K562 (cell line): ENCODE data around the gene MUC5AC. TPM values are rescaled to one million over a fixed set of nuclear protein-coding genes. Genes with fewer than 3 reads are reported as not detected.

Source experiments
- ATAC-seq: fragments of 200-7000 bp; cut with Tn5 transposase; 3 replicates; pipeline ENCODE4 v1.9.1; 2020; ENCODE audit warnings: moderate library complexity
- BruUV-seq: library from RNA; stranded (reverse); fragments of 400-500 nt; replicated peaks from 2 replicates; lab custom pipeline; 2021; lab: Mats Ljungman, UMichigan
- CTCF ChIA-PET: fragments of 300-600 bp; formaldehyde crosslinking; extraction: SDS; loops from one replicate; lab custom pipeline; 2021; ENCODE audit warnings: low intra/inter-chr PET ratio; lab: Yijun Ruan, JAX
- POLR2A ChIA-PET: fragments of 300-600, 350-650 bp; sonication (Branson Sonifier 250); formaldehyde crosslinking; extraction: SDS; loops from one replicate; lab custom pipeline; 2021; ENCODE audit warnings: antibody characterized with exemption, inconsistent platforms; lab: Yijun Ruan, JAX
- DNase-seq, 4 experiments: peaks; one replicate each; pipeline versions ENCODE4 v3.0.0 to v3.0.0-alpha.2; 2011 to 2018; ENCODE audit warnings: low spot score in 3 of 4, mixed read lengths in 3 of 4; ENCODE audit errors: extremely low read depth in 1 of 4
- FAIRE-seq: peaks from 2 replicates; lab custom pipeline; 2011; peaks lifted over from hg19 to GRCh38; lab: Jason Lieb, UNC
- H2AFZ ChIP-seq: 2 replicates; pipeline ENCODE4 v1.6.0; 2011; ENCODE audit warnings: low read depth, low read length, control low read depth, inconsistent platforms
- H3K27ac ChIP-seq: fragments of 200-600 bp; 3 replicates; pipeline ENCODE4 v1.8.0; 2011; ENCODE audit warnings: low read depth, mild to moderate bottlenecking, control low read depth, inconsistent platforms, low read length, moderate library complexity, mixed read lengths; ENCODE audit errors: extremely low read depth
- H3K27me3 ChIP-seq, 2 experiments: fragments of 300-600 bp in 1 of 2; 2 replicates in 1 of 2; 3 replicates in 1 of 2; pipeline versions ENCODE4 v1.6.0 to v1.8.0; 2011; ENCODE audit warnings: inconsistent platforms in 2 of 2, low read length in 2 of 2, mild to moderate bottlenecking in 1 of 2, mixed read lengths in 1 of 2, moderate library complexity in 1 of 2; ENCODE audit not compliant: control insufficient read depth in 2 of 2, insufficient read depth in 2 of 2
- H3K36me3 ChIP-seq: fragments of 300-600 bp; 3 replicates; pipeline ENCODE4 v1.8.0; 2011; ENCODE audit warnings: mild to moderate bottlenecking, low read length, inconsistent platforms; ENCODE audit not compliant: control insufficient read depth, insufficient read depth
- H3K4me1 ChIP-seq, 2 experiments: fragments of 200-600 bp in 1 of 2; replicated peaks in 1 of 2; 2 replicates in 1 of 2; 3 replicates in 1 of 2; pipeline versions ENCODE4 v1.5.1 to v1.8.0; 2011; ENCODE audit warnings: inconsistent platforms in 2 of 2, low read length in 2 of 2, mild to moderate bottlenecking in 1 of 2, mixed read lengths in 1 of 2, moderate library complexity in 1 of 2; ENCODE audit not compliant: control insufficient read depth in 2 of 2, insufficient read depth in 2 of 2
- H3K4me2 ChIP-seq: 2 replicates; pipeline ENCODE4 v1.6.1; 2011; ENCODE audit warnings: low read length, control low read depth, inconsistent platforms, mixed read lengths; ENCODE audit not compliant: insufficient read depth
- H3K4me3 ChIP-seq: fragments of 200-600 bp; sonication (generic), shearing (Covaris generic); 2 replicates; pipeline ENCODE4 v1.5.1; 2016; ENCODE audit warnings: control low read depth, inconsistent platforms
- H3K79me2 ChIP-seq: fragments of 200-600 bp; 3 replicates; pipeline ENCODE4 v1.8.0; 2011; ENCODE audit warnings: low read length, inconsistent platforms; ENCODE audit not compliant: control insufficient read depth, insufficient read depth
- H3K9ac ChIP-seq, 2 experiments: 2 replicates each; pipeline versions ENCODE4 v1.6.0 to v1.6.1; 2011; ENCODE audit warnings: low read depth in 2 of 2, low read length in 2 of 2, control low read depth in 1 of 2, inconsistent platforms in 1 of 2, mild to moderate bottlenecking in 1 of 2, mixed read lengths in 1 of 2; ENCODE audit not compliant: insufficient read depth in 1 of 2
- H3K9me1 ChIP-seq: one replicate; pipeline ENCODE4 v1.6.0; 2011; ENCODE audit warnings: inconsistent platforms, mild to moderate bottlenecking, low read length, moderate library complexity; ENCODE audit not compliant: control insufficient read depth, insufficient read depth
- H3K9me3 ChIP-seq: replicated peaks from 2 replicates; pipeline ENCODE4 v1.5.1; 2011; ENCODE audit warnings: low read depth, low read length, inconsistent platforms; ENCODE audit not compliant: control insufficient read depth, insufficient read depth
- H4K20me1 ChIP-seq: replicated peaks from 2 replicates; pipeline ENCODE4 v1.6.1; 2011; ENCODE audit warnings: low read length, inconsistent platforms, mixed read lengths; ENCODE audit not compliant: control insufficient read depth, insufficient read depth
- CHD2 ChIP-seq: IDR thresholded peaks from 2 replicates; pipeline ENCODE4 v1.6.1; 2011; ENCODE audit warnings: low read depth, low read length
- CHD4 ChIP-seq: fragments of 200-600 bp; sonication (generic); IDR thresholded peaks from 3 replicates; pipeline ENCODE4 v1.6.1; 2012; ENCODE audit warnings: low read depth, mild to moderate bottlenecking, mixed read lengths, low read length, inconsistent platforms; ENCODE audit not compliant: insufficient read depth, insufficient replicate concordance, poor library complexity, severe bottlenecking
- HDAC1 ChIP-seq, 2 experiments: fragments of 450-650 bp; IDR thresholded peaks; 2 replicates each; pipeline ENCODE4 v1.6.1; 2016 to 2017; ENCODE audit warnings: inconsistent platforms in 1 of 2, mild to moderate bottlenecking in 1 of 2, moderate library complexity in 1 of 2
- KLF13 ChIP-seq: fragments of 450-650 bp; IDR thresholded peaks from 2 replicates; pipeline ENCODE4 v1.6.1; 2016; ENCODE audit warnings: missing genetic modification characterization, low read depth, mild to moderate bottlenecking, missing compliant biosample characterization, moderate library complexity, borderline replicate concordance
- NR4A1 ChIP-seq, 2 experiments: fragments of 250-450 bp in 1 of 2; fragments of 450-650 bp in 1 of 2; sonication (Bioruptor Pico) in 1 of 2; IDR thresholded peaks; 2 replicates each; pipeline versions ENCODE4 v1.4.0 to v1.6.1; 2016 to 2020; ENCODE audit warnings: mild to moderate bottlenecking in 2 of 2, missing compliant biosample characterization in 1 of 2, missing genetic modification characterization in 1 of 2, moderate library complexity in 1 of 2
- PHB2 ChIP-seq: fragments of 450-650 bp; IDR thresholded peaks from 2 replicates; pipeline ENCODE4 v1.6.1; 2017; ENCODE audit warnings: low read depth
- RBM15 ChIP-seq: fragments of 200-400 bp; formaldehyde crosslinking; IDR thresholded peaks from 2 replicates; pipeline ENCODE4 v1.6.1; 2018; ENCODE audit warnings: mild to moderate bottlenecking, low read length, moderate library complexity; ENCODE audit not compliant: insufficient read depth
- VEZF1 ChIP-seq: fragments of 200-800 bp; sonication (Bioruptor generic); IDR thresholded peaks from 2 replicates; pipeline ENCODE4 v1.6.1; 2017; ENCODE audit warnings: missing genetic modification characterization, missing compliant biosample characterization
- WHSC1 ChIP-seq: IDR thresholded peaks from one replicate; pipeline ENCODE4 v1.6.1; 2012; ENCODE audit warnings: low read length, control low read depth, inconsistent platforms
- ZFPM2 ChIP-seq: fragments of 250-450 bp; sonication (Bioruptor Pico); IDR thresholded peaks from 2 replicates; pipeline ENCODE4 v1.5.1; 2022; ENCODE audit warnings: mild to moderate bottlenecking
- ZKSCAN1 ChIP-seq: fragments of 150-350 bp; IDR thresholded peaks from 2 replicates; pipeline ENCODE4 v1.6.1; 2016; ENCODE audit warnings: low read depth, low read length
- ZNF140 ChIP-seq: fragments of 250-450 bp; sonication (Bioruptor Pico); IDR thresholded peaks from 2 replicates; pipeline ENCODE4 v1.8.0; 2021; ENCODE audit warnings: moderate library complexity, mild to moderate bottlenecking, inconsistent platforms
- ZNF239 ChIP-seq: fragments of 250-450 bp; sonication (Bioruptor Pico); IDR thresholded peaks from 2 replicates; pipeline ENCODE4 v1.4.0; 2020; ENCODE audit warnings: mild to moderate bottlenecking
- ZNF253 ChIP-seq: fragments of 250-450 bp; sonication (Bioruptor Pico); conservative IDR thresholded peaks from 2 replicates; pipeline ENCODE4 v1.6.1; 2021; ENCODE audit warnings: mild to moderate bottlenecking
- ZNF324 ChIP-seq: fragments of 250-450 bp; sonication (Bioruptor Pico); IDR thresholded peaks from 2 replicates; pipeline ENCODE4 v1.4.0; 2020; ENCODE audit warnings: mild to moderate bottlenecking
- ZNF830 ChIP-seq: fragments of 250-450 bp; sonication (Bioruptor Pico); IDR thresholded peaks from 2 replicates; pipeline ENCODE4 v1.5.0; 2021; ENCODE audit warnings: mild to moderate bottlenecking
- WGBS: fragments of 100-300 bp; shearing (Covaris generic); methylation state at CpG from one replicate; pipeline ENCODE4 v1.1.6; 2016; ENCODE audit warnings: low coverage, mixed read lengths; ENCODE audit not compliant: insufficient coverage; ENCODE audit errors: missing lambda C conversion rate; 5-methylcytosine and 5-hydroxymethylcytosine counted together
- in situ Hi-C: fragments of 300-500 bp; cut with MboI; formaldehyde crosslinking; loops from 4 replicates; pipeline ENCODE4 v1.15.0; 2018; ENCODE audit warnings: inconsistent platforms, mixed read lengths
- intact Hi-C: fragments of 100-400 bp; cut with micrococcal nuclease; formaldehyde crosslinking; loops from 2 replicates; pipeline ENCODE4 v1.14.2; 2022
- polyA plus RNA-seq, 8 experiments: library from polyadenylated mRNA; depleted of rRNA in 4 of 8; stranded (reverse) in 5 of 8; unstranded in 3 of 8; fragments of >200 nt; fragmentation: Nextera tagmentation in 2 of 8; fragmentation: Illumina TruSeq in 1 of 8; extraction: Ambion mirVana in 2 of 8; extraction: Trizol in 1 of 8; gene quantifications; 2 replicates each; pipeline versions ENCODE4 v1.2.1 to v1.2.3, GENCODE V29; 2011 to 2014; ENCODE audit warnings: inconsistent platforms in 1 of 8, missing spikeins in 1 of 8
- total RNA-seq, 7 experiments: library from RNA; depleted of rRNA in 6 of 7; stranded (reverse); fragments of >200 nt in 6 of 7; fragmentation: Illumina TruSeq in 2 of 7; extraction: Trizol in 2 of 7; gene quantifications; 2 replicates each; pipeline versions ENCODE4 v1.2.1 to v1.2.3, GENCODE V29; 2011 to 2021; ENCODE audit warnings: low replicate concordance in 1 of 7

MUC5AC gene
- total and polyA plus RNA-seq, 9 of the 15 experiments (the other 6 are each of a cell fraction or from before 2014, with no cell fraction given) = not detected

- Histone ChIP-seq H3K27ac (no peak overlapping the region), H3K36me3 (no peaks in the 10 kb centered on the region), H3K4me2 (no peak overlapping the region), H3K79me2 (no peaks in the 10 kb centered on the region), H2AFZ (no peak overlapping the region), H4K20me1 (no peaks in the 10 kb centered on the region; the same call in 1 of the 2 replicates), H3K9me3 (no peaks in the 10 kb centered on the region), H3K9me1 (no peaks in the 10 kb centered on the region), H3K4me1 (peaks cover 0 to 14% of the 10 kb centered on the region in 2 experiments; a peak in 1 of 5 replicates), H3K9ac (peak overlapping the region in 1 of 2 experiments; percentile 17; a peak in 1 of 4 replicates), H3K4me3 (no peak overlapping the region), H3K27me3 (peaks cover 0 to 55% of the 10 kb centered on the region in 2 experiments; a peak in 2 of 5 replicates)
- ChIA-PET CTCF (no interaction called here), POLR2A (interaction anchor here (1.3 kb wide), 1 partner anchor 9 kb away, joined by 6 read pairs; no protein-coding TSS in a partner anchor)
- 1% methylated on average over 13 of the region's 15 CpGs for WGBS
- no peak for DNase-seq
- no peak for FAIRE-seq
- intact Hi-C loops (no loop called here), in situ Hi-C loops (no loop called here)
- BruUV-seq = no TSS peak
- TF ChIP-seq ZNF830 (CRISPR knock-in tag) = no peak
- no peak for TF ChIP-seq NR4A1 (CRISPR knock-in tag; IDR thresholded peaks at IDR 0.05)
- TF ChIP-seq NR4A1 (tag; IDR thresholded peaks at IDR 0.05) = no peak
- TF ChIP-seq ZNF239 (CRISPR knock-in tag) = no peak
- no peak for TF ChIP-seq CHD2
- no peak for TF ChIP-seq ZNF324 (CRISPR knock-in tag)
- no peak for TF ChIP-seq CHD4
- no peak for TF ChIP-seq ZNF253 (CRISPR knock-in tag)
- TF ChIP-seq ZNF140 (CRISPR knock-in tag) = no peak
- no peak for TF ChIP-seq HDAC1 (IDR thresholded peaks at IDR 0.05)
- TF ChIP-seq ZFPM2 (CRISPR knock-in tag) = no peak
- no peak for TF ChIP-seq RBM15
- TF ChIP-seq WHSC1 = no peak
- no peak for TF ChIP-seq KLF13
- no peak for TF ChIP-seq VEZF1 (CRISPR knock-in tag)
- no peak for TF ChIP-seq PHB2
- TF ChIP-seq ZKSCAN1 = no peak
- no peak for ATAC-seq
These were observed 27.3 kb upstream of the MUC5AC start for GRCh38 chr11:1130276-1131032.
